ENCODE results near the gene GTSE1.

The GTSE1 gene

GRCh38 chr22:46374663-46375474 is 78.2 kb downstream of the GTSE1 start:
- Mint-ChIP-seq H3K27ac (peak overlapping the region; percentile 46 to 72), H3K4me3 (peak overlapping the region; percentile 81 to 82), H3K27me3 (no peaks in the 10 kb centered on the region), H3K4me1 (ENCODE audit: low read depth in 2 of 2) (peaks cover 47 to 52% of the 10 kb centered on the region in 2 donors), H3K36me3 (ENCODE audit: insufficient read depth) (peaks cover 5% of the 10 kb centered on the region), H3K9me3 (peaks cover 2 to 14% of the 10 kb centered on the region in 2 donors)
- DNase-seq, result no peak
- no peak for ATAC-seq (replicated peaks)

GRCh38 chr22:46376111-46376510 is 79.4 kb downstream of the GTSE1 start:
- no peaks in the 10 kb centered on the region for H3K27me3 Mint-ChIP-seq
- ATAC-seq (replicated peaks), result no peak
- H3K36me3 Mint-ChIP-seq (ENCODE audit: insufficient read depth), result peaks cover 5% of the 10 kb centered on the region
- no peak overlapping the region for H3K4me3 Mint-ChIP-seq
- DNase-seq, result no peak
- H3K27ac Mint-ChIP-seq, result no peak overlapping the region
- H3K9me3 Mint-ChIP-seq, result peaks cover 2 to 14% of the 10 kb centered on the region in 2 donors
- H3K4me1 Mint-ChIP-seq (ENCODE audit: low read depth in 2 of 2), result peaks cover 34 to 42% of the 10 kb centered on the region in 2 donors

GRCh38 chr22:46376908-46377524 is 80.3 kb downstream of the GTSE1 start:
- Mint-ChIP-seq H3K4me1 (ENCODE audit: low read depth in 2 of 2) (peaks cover 25 to 33% of the 10 kb centered on the region in 2 donors), H3K27me3 (no peaks in the 10 kb centered on the region), H3K36me3 (ENCODE audit: insufficient read depth) (peaks cover 5% of the 10 kb centered on the region), H3K27ac (no peak overlapping the region), H3K4me3 (no peak overlapping the region), H3K9me3 (peaks cover 2 to 14% of the 10 kb centered on the region in 2 donors)
- ATAC-seq (replicated peaks) (no peak), DNase-seq (no peak)

- ATAC-seq (replicated peaks) (no peak), DNase-seq (no peak)
- H3K27ac Mint-ChIP-seq, result no peak overlapping the region
- no peak overlapping the region for H3K4me3 Mint-ChIP-seq
- H3K27me3 Mint-ChIP-seq, result no peaks in the 10 kb centered on the region
- peaks cover 18 to 26% of the 10 kb centered on the region in 2 donors for H3K4me1 Mint-ChIP-seq (ENCODE audit: low read depth in 2 of 2)
- peaks cover 2 to 14% of the 10 kb centered on the region in 2 donors for H3K9me3 Mint-ChIP-seq
- H3K36me3 Mint-ChIP-seq (ENCODE audit: insufficient read depth), result peaks cover 5% of the 10 kb centered on the region
These were observed 81.1 kb downstream of the GTSE1 start for GRCh38 chr22:46377525-46378425.

GRCh38 chr22:46378426-46379065 is 81.9 kb downstream of the GTSE1 start:
- no peak overlapping the region for H3K27ac Mint-ChIP-seq
- DNase-seq (no peak), ATAC-seq (replicated peaks) (no peak)
- H3K4me3 Mint-ChIP-seq, result no peak overlapping the region
- peaks cover 5% of the 10 kb centered on the region for H3K36me3 Mint-ChIP-seq (ENCODE audit: insufficient read depth)
- H3K27me3 Mint-ChIP-seq, result no peaks in the 10 kb centered on the region
- H3K9me3 Mint-ChIP-seq, result peaks cover 2 to 14% of the 10 kb centered on the region in 2 donors
- peaks cover 13 to 22% of the 10 kb centered on the region in 2 donors for H3K4me1 Mint-ChIP-seq (ENCODE audit: low read depth in 2 of 2)

GRCh38 chr22:46379066-46379930 is 82.6 kb downstream of the GTSE1 start:
- Mint-ChIP-seq H3K27ac (no peak overlapping the region), H3K9me3 (peaks cover 2 to 14% of the 10 kb centered on the region in 2 donors), H3K36me3 (ENCODE audit: insufficient read depth) (peaks cover 5% of the 10 kb centered on the region), H3K4me3 (no peak overlapping the region), H3K27me3 (no peaks in the 10 kb centered on the region), H3K4me1 (ENCODE audit: low read depth in 2 of 2) (peaks cover 6 to 15% of the 10 kb centered on the region in 2 donors)
- ATAC-seq (replicated peaks), result no peak
- no peak for DNase-seq

GRCh38 chr22:46380069-46380468 is 83.4 kb downstream of the GTSE1 start:
- H3K9me3 Mint-ChIP-seq, result peaks cover 2 to 12% of the 10 kb centered on the region in 2 donors

More at GRCh38 chr22:46380069-46380468, 83.4 kb downstream of the GTSE1 start:
- no peaks in the 10 kb centered on the region for H3K27me3 Mint-ChIP-seq
- no peak for ATAC-seq (replicated peaks)
- no peak overlapping the region for H3K4me3 Mint-ChIP-seq
- H3K4me1 Mint-ChIP-seq (ENCODE audit: low read depth in 2 of 2), result peaks cover 3 to 11% of the 10 kb centered on the region in 2 donors
- DNase-seq, result no peak
- H3K27ac Mint-ChIP-seq, result no peak overlapping the region
- peaks cover 5% of the 10 kb centered on the region for H3K36me3 Mint-ChIP-seq (ENCODE audit: insufficient read depth)

All from effector memory CD8-positive, alpha-beta T cell (primary cell).